ENCODE data around the gene EHD1. TPM values are rescaled to one million over a fixed set of nuclear protein-coding genes. Genes with fewer than 3 reads are reported as not detected.

EHD1 gene
- total RNA-seq, 4 donors from 2014 or later: 35.2 to 93.9 (median 42.6) TPM

GRCh38 chr11:64866173-64866491 is 12.3 kb downstream of the EHD1 start:
- DNase-seq (ENCODE audit: low spot score in 2 of 2): no peak

GRCh38 chr11:64865286-64866172 is 12.9 kb downstream of the EHD1 start:
- Histone ChIP-seq H3K9me3 (no peaks in the 10 kb centered on the region), H3K4me1 (peaks cover 1 to 80% (median 72%) of the 10 kb centered on the region in 4 donors), H3K27ac (peak overlapping the region; percentile 79 to 90 (median 86)), H3K4me3 (peak overlapping the region in 1 of 4 donors; percentile 5), H3K27me3 (no peaks in the 10 kb centered on the region), H3K36me3 (no peaks in the 10 kb centered on the region)
- DNase-seq (ENCODE audit: low spot score in 2 of 2): no peak
- 46 to 59% methylated on average over 15 of the region's 15 CpGs for WGBS, 2 donors
- no peak for TF ChIP-seq CTCF (IDR thresholded peaks at IDR 0.05)
- no peak for TF ChIP-seq POLR2A (IDR thresholded peaks at IDR 0.05)
- no peak for TF ChIP-seq EP300 (IDR thresholded peaks at IDR 0.05)

More at GRCh38 chr11:64866173-64866491, 12.3 kb downstream of the EHD1 start:
- WGBS, 2 donors: 89 to 99% methylated on average over 4 of the region's 4 CpGs
- H3K4me1 ChIP-seq: peaks cover 4 to 85% (median 77%) of the 10 kb centered on the region in 4 donors
- TF ChIP-seq POLR2A (IDR thresholded peaks at IDR 0.05): no peak
- TF ChIP-seq CTCF (IDR thresholded peaks at IDR 0.05): no peak
- no peak for TF ChIP-seq EP300 (IDR thresholded peaks at IDR 0.05)
- H3K36me3 ChIP-seq: peaks cover 0 to 3% (median 0%) of the 10 kb centered on the region in 3 donors
- H3K27me3 ChIP-seq: no peaks in the 10 kb centered on the region
- no peak overlapping the region for H3K4me3 ChIP-seq
- H3K27ac ChIP-seq: peak overlapping the region in 3 of 4 donors; percentile 86 to 90 (median 87)
- no peaks in the 10 kb centered on the region for H3K9me3 ChIP-seq

GRCh38 chr11:64864473-64865285 is 13.7 kb downstream of the EHD1 start:
- H3K36me3 ChIP-seq: peaks cover 0 to 4% (median 0%) of the 10 kb centered on the region in 3 donors
- WGBS, 2 donors: 42 to 45% methylated on average over 17 of the region's 18 CpGs
- H3K9me3 ChIP-seq: no peaks in the 10 kb centered on the region
- peaks cover 0 to 80% (median 68%) of the 10 kb centered on the region in 4 donors for H3K4me1 ChIP-seq
- peak; percentile 42 to 51 for DNase-seq (ENCODE audit: low spot score in 2 of 2)
- TF ChIP-seq POLR2A (IDR thresholded peaks at IDR 0.05) (no peak), EP300 (IDR thresholded peaks at IDR 0.05) (peak in 1 of 2 donors; percentile 67), CTCF (IDR thresholded peaks at IDR 0.05) (peak in 1 of 5 experiments; percentile 26)
- peak overlapping the region; percentile 79 to 90 (median 86) for H3K27ac ChIP-seq
- H3K4me3 ChIP-seq: peak overlapping the region in 1 of 4 donors; percentile 5
- H3K27me3 ChIP-seq: no peaks in the 10 kb centered on the region

- 24 to 39% methylated on average over 3 to 9 of the region's 9 CpGs for WGBS, 2 donors
- TF ChIP-seq POLR2A (IDR thresholded peaks at IDR 0.05) (no peak), EP300 (IDR thresholded peaks at IDR 0.05) (no peak), CTCF (IDR thresholded peaks at IDR 0.05) (no peak)
- DNase-seq (ENCODE audit: low spot score in 2 of 2): no peak
- H3K9me3 ChIP-seq: no peaks in the 10 kb centered on the region
- peaks cover 0 to 10% (median 0%) of the 10 kb centered on the region in 3 donors for H3K36me3 ChIP-seq
- H3K4me1 ChIP-seq: peaks cover 0 to 77% (median 66%) of the 10 kb centered on the region in 4 donors
- peak overlapping the region; percentile 79 to 90 (median 86) for H3K27ac ChIP-seq
- no peaks in the 10 kb centered on the region for H3K27me3 ChIP-seq
- peak overlapping the region in 1 of 4 donors; percentile 0 for H3K4me3 ChIP-seq
These were observed 14.3 kb downstream of the EHD1 start for GRCh38 chr11:64864135-64864472.
